ENCODE results near the gene MGAT4B. TPM values are rescaled to one million over a fixed set of nuclear protein-coding genes. Genes with fewer than 3 reads are reported as not detected.

MGAT4B gene
- total RNA-seq, 4 donors from 2014 or later = 83.6 to 108 (median 102) TPM

GRCh38 chr5:179834120-179834519 is 27.5 kb upstream of the MGAT4B start:
- Histone ChIP-seq H3K27ac (no peak overlapping the region), H3K4me3 (replicated peaks in 1 of 3) (no peak overlapping the region), H3K27me3 (no peaks in the 10 kb centered on the region), H3K9me3 (no peaks in the 10 kb centered on the region), H3K4me1 (peaks cover 2 to 7% of the 10 kb centered on the region in 2 donors), H3K36me3 (peaks cover 76 to 86% of the 10 kb centered on the region in 2 donors)
- 75 to 82% methylated on average over 7 to 8 of the region's 8 CpGs for WGBS, 2 donors
- no peak for DNase-seq
- TF ChIP-seq POLR2A (IDR thresholded peaks at IDR 0.05) = no peak
- TF ChIP-seq, protein P1, sequence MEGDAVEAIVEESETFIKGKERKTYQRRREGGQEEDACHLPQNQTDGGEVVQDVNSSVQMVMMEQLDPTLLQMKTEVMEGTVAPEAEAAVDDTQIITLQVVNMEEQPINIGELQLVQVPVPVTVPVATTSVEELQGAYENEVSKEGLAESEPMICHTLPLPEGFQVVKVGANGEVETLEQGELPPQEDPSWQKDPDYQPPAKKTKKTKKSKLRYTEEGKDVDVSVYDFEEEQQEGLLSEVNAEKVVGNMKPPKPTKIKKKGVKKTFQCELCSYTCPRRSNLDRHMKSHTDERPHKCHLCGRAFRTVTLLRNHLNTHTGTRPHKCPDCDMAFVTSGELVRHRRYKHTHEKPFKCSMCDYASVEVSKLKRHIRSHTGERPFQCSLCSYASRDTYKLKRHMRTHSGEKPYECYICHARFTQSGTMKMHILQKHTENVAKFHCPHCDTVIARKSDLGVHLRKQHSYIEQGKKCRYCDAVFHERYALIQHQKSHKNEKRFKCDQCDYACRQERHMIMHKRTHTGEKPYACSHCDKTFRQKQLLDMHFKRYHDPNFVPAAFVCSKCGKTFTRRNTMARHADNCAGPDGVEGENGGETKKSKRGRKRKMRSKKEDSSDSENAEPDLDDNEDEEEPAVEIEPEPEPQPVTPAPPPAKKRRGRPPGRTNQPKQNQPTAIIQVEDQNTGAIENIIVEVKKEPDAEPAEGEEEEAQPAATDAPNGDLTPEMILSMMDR (IDR thresholded peaks at IDR 0.05) = no peak
- intact Hi-C loops (cut with DNase I) = no loop called here

- H3K9me3 ChIP-seq = no peaks in the 10 kb centered on the region
- no peak for DNase-seq
These were observed 27.0 kb upstream of the MGAT4B start for GRCh38 chr5:179833709-179834070.

GRCh38 chr5:179833056-179833708 is 26.5 kb upstream of the MGAT4B start:
- 80 to 82% methylated on average over 14 to 17 of the region's 23 CpGs for WGBS, 2 donors
- TF ChIP-seq, protein P1 (IDR thresholded peaks at IDR 0.05) = no peak
- no peak for TF ChIP-seq POLR2A (IDR thresholded peaks at IDR 0.05)
- H3K4me1 ChIP-seq = peaks cover 9 to 17% of the 10 kb centered on the region in 2 donors
- H3K9me3 ChIP-seq = no peaks in the 10 kb centered on the region
- DNase-seq = no peak
- H3K4me3 ChIP-seq (replicated peaks in 1 of 3) = no peak overlapping the region
- H3K27me3 ChIP-seq = no peaks in the 10 kb centered on the region
- intact Hi-C loops (cut with DNase I) = no loop called here
- H3K36me3 ChIP-seq = peaks cover 81 to 91% of the 10 kb centered on the region in 2 donors
- no peak overlapping the region for H3K27ac ChIP-seq

More at GRCh38 chr5:179833709-179834070, 27.0 kb upstream of the MGAT4B start:
- Histone ChIP-seq H3K27me3 (no peaks in the 10 kb centered on the region), H3K27ac (no peak overlapping the region), H3K36me3 (peaks cover 81 to 90% of the 10 kb centered on the region in 2 donors), H3K4me3 (replicated peaks in 1 of 3) (no peak overlapping the region), H3K4me1 (peaks cover 6 to 12% of the 10 kb centered on the region in 2 donors)
- TF ChIP-seq, protein P1 (IDR thresholded peaks at IDR 0.05) = no peak
- TF ChIP-seq POLR2A (IDR thresholded peaks at IDR 0.05) = no peak
- 100% methylated on average over 3 of the region's 3 CpGs for WGBS, 2 donors
- intact Hi-C loops (cut with DNase I) = no loop called here

GRCh38 chr5:179832039-179832745 is 25.5 kb upstream of the MGAT4B start:
- WGBS, 2 donors = 90 to 97% methylated on average over 14 to 20 of the region's 20 CpGs
- no peaks in the 10 kb centered on the region for H3K9me3 ChIP-seq
- no peaks in the 10 kb centered on the region for H3K27me3 ChIP-seq
- TF ChIP-seq, protein P1 (IDR thresholded peaks at IDR 0.05) = no peak
- no peak overlapping the region for H3K4me3 ChIP-seq (replicated peaks in 1 of 3)
- peaks cover 18 to 27% of the 10 kb centered on the region in 2 donors for H3K4me1 ChIP-seq
- no peak for DNase-seq
- H3K36me3 ChIP-seq = peaks cover 80 to 89% of the 10 kb centered on the region in 2 donors
- H3K27ac ChIP-seq = no peak overlapping the region
- intact Hi-C loops (cut with DNase I) = no loop called here
